Esophagus squamous epithelium (tissue), 5 donors: Measurements from ENCODE around the gene ATG12. TPM values are rescaled to one million over a fixed set of nuclear protein-coding genes. Genes with fewer than 3 reads are reported as not detected.

Experiments
- DNase-seq: peaks from one replicate; lab custom pipeline; 2025; lab: John Stamatoyannopoulos, UW
- H3K27ac ChIP-seq, 4 donors: fragments of 200-600 bp; sonication (generic); one replicate each; pipeline ENCODE4 v1.5.1; 2016 to 2019; ENCODE audit warnings: mild to moderate bottlenecking in 1 of 4
- H3K27me3 ChIP-seq, 4 donors: fragments of 200-600 bp; sonication (generic); 1 replicate in 3 of 4; 2 replicates in 1 of 4; pipeline versions ENCODE4 v1.5.1 to v1.6.0; 2017 to 2021; ENCODE audit warnings: antibody characterized with exemption in 1 of 4
- H3K36me3 ChIP-seq, 3 donors: fragments of 200-600 bp; sonication (generic); one replicate each; pipeline ENCODE4 v1.5.1; 2016 to 2019
- H3K4me1 ChIP-seq, 3 donors: fragments of 200-600 bp; sonication (generic); one replicate each; pipeline ENCODE4 v1.5.1; 2017 to 2019
- H3K4me3 ChIP-seq, 4 donors: fragments of 200-600 bp; sonication (generic); 1 replicate in 3 of 4; 2 replicates in 1 of 4; pipeline ENCODE4 v1.5.1; 2016 to 2019; ENCODE audit warnings: mild to moderate bottlenecking in 2 of 4, moderate library complexity in 1 of 4
- H3K9me3 ChIP-seq, 3 donors: fragments of 200-600 bp; sonication (generic); one replicate each; pipeline ENCODE4 v1.5.1; 2016 to 2019
- CTCF ChIP-seq, 6 experiments: fragments of 450-650 bp in 4 of 6; fragments of 200-600 bp in 2 of 6; sonication (generic) in 2 of 6; IDR thresholded peaks; one replicate each; pipeline ENCODE4 v1.5.1; 2016 to 2019; ENCODE audit warnings: antibody characterized with exemption in 6 of 6, mild to moderate bottlenecking in 4 of 6, moderate library complexity in 4 of 6
- POLR2A ChIP-seq, 4 donors: fragments of 450-650 bp; IDR thresholded peaks; one replicate each; pipeline ENCODE4 v1.6.1; 2017; ENCODE audit warnings: antibody characterized with exemption in 4 of 4, mild to moderate bottlenecking in 4 of 4, moderate library complexity in 3 of 4
- WGBS, 2 donors: methylation state at CpG; one replicate each; pipeline ENCODE4 v1.1.5; 2018; 5-methylcytosine and 5-hydroxymethylcytosine counted together
- intact Hi-C: fragments of 100-400 bp; cut with DNase I; formaldehyde crosslinking; loops from one replicate; pipeline ENCODE4 v1.15.0; 2022
- total RNA-seq, 4 donors: library from RNA; depleted of rRNA; stranded (reverse); fragments of >200 nt; gene quantifications; one replicate each; pipeline ENCODE4 v1.1.0, GENCODE V29; 2016
- donor health status: DM: yes; HTN: yes; CAD: no.

ATG12 gene
- total RNA-seq, 4 donors from 2014 or later = 15.7 to 37.8 (median 33.5) TPM

- Histone ChIP-seq H3K36me3 (no peaks in the 10 kb centered on the region), H3K9me3 (no peaks in the 10 kb centered on the region), H3K27me3 (no peaks in the 10 kb centered on the region), H3K4me3 (no peak overlapping the region), H3K4me1 (peaks cover 0 to 43% (median 13%) of the 10 kb centered on the region in 3 donors), H3K27ac (no peak overlapping the region)
- no peak for DNase-seq
- intact Hi-C loops = no loop called here
- no peak for TF ChIP-seq POLR2A (IDR thresholded peaks at IDR 0.05)
- no peak for TF ChIP-seq CTCF (IDR thresholded peaks at IDR 0.05)
- WGBS, 2 donors = 98 to 100% methylated on average over 3 of the region's 3 CpGs
Measured at GRCh38 chr5:115854139-115854538, 12.8 kb upstream of the ATG12 start.

GRCh38 chr5:115850744-115851416, 9.5 kb upstream of the ATG12 start:
- 58 to 60% methylated on average over 4 of the region's 4 CpGs for WGBS, 2 donors
- H3K27ac ChIP-seq = peak overlapping the region in 1 of 4 donors; percentile 35
- H3K36me3 ChIP-seq = no peaks in the 10 kb centered on the region
- no peak for TF ChIP-seq POLR2A (IDR thresholded peaks at IDR 0.05)
- no peak for TF ChIP-seq CTCF (IDR thresholded peaks at IDR 0.05)
- DNase-seq = no peak
- no peak overlapping the region for H3K4me3 ChIP-seq
- no peaks in the 10 kb centered on the region for H3K27me3 ChIP-seq
- no peaks in the 10 kb centered on the region for H3K9me3 ChIP-seq
- peaks cover 0 to 36% (median 5%) of the 10 kb centered on the region in 3 donors for H3K4me1 ChIP-seq
- intact Hi-C loops = no loop called here

GRCh38 chr5:115849258-115849798, 8.0 kb upstream of the ATG12 start:
- DNase-seq = no peak
- Histone ChIP-seq H3K27me3 (no peaks in the 10 kb centered on the region), H3K4me1 (peaks cover 0 to 49% (median 15%) of the 10 kb centered on the region in 3 donors), H3K27ac (no peak overlapping the region), H3K36me3 (no peaks in the 10 kb centered on the region), H3K9me3 (no peaks in the 10 kb centered on the region), H3K4me3 (no peak overlapping the region)
- WGBS, 2 donors = 95 to 97% methylated on average over 3 of the region's 3 CpGs
- intact Hi-C loops = no loop called here
- TF ChIP-seq POLR2A (IDR thresholded peaks at IDR 0.05) = no peak
- no peak for TF ChIP-seq CTCF (IDR thresholded peaks at IDR 0.05)

- DNase-seq = no peak
- 52 to 56% methylated on average over 7 of the region's 7 CpGs for WGBS, 2 donors
- Histone ChIP-seq H3K27ac (no peak overlapping the region), H3K4me1 (peaks cover 0 to 66% (median 29%) of the 10 kb centered on the region in 3 donors), H3K36me3 (no peaks in the 10 kb centered on the region), H3K4me3 (no peak overlapping the region), H3K9me3 (no peaks in the 10 kb centered on the region), H3K27me3 (no peaks in the 10 kb centered on the region)
- no peak for TF ChIP-seq POLR2A (IDR thresholded peaks at IDR 0.05)
- no peak for TF ChIP-seq CTCF (IDR thresholded peaks at IDR 0.05)
- intact Hi-C loops = no loop called here
Measured at GRCh38 chr5:115847290-115847689, 5.9 kb upstream of the ATG12 start.

GRCh38 chr5:115844321-115844817, 3.0 kb upstream of the ATG12 start:
- Histone ChIP-seq H3K4me3 (no peak overlapping the region), H3K27me3 (no peaks in the 10 kb centered on the region), H3K4me1 (peaks cover 12 to 64% (median 36%) of the 10 kb centered on the region in 3 donors), H3K27ac (peak overlapping the region in 1 of 4 donors; percentile 49), H3K9me3 (no peaks in the 10 kb centered on the region), H3K36me3 (no peaks in the 10 kb centered on the region)
- no peak for TF ChIP-seq POLR2A (IDR thresholded peaks at IDR 0.05)
- TF ChIP-seq CTCF (IDR thresholded peaks at IDR 0.05) = no peak
- intact Hi-C loops = no loop called here
- 63 to 71% methylated on average over 7 of the region's 7 CpGs for WGBS, 2 donors
- DNase-seq = no peak
